Activated CD8-positive, alpha-beta memory T cell treated with anti-CD3 and anti-CD28 coated beads, Interleukin-2, amount 10 ng/mL, durations not matched to agents 7 days and 5 days (primary cell): Measurements from ENCODE around the gene OR1K1. TPM values are rescaled to one million over a fixed set of nuclear protein-coding genes. Genes with fewer than 3 reads are reported as not detected.
"Not testable (repeated sequence)": the region's sequence is repeated elsewhere in the genome, so short reads cannot be mapped to it uniquely, and the experiment has no call there.

ENCODE experiments used
- ATAC-seq: fragments of 150-1000 bp; cut with Tn5 transposase; one replicate; pipeline ENCODE4 v1.10.0; 2021; ENCODE audit warnings: moderate library complexity
- CTCF ChIA-PET: fragments of 350-600 bp; sonication (Branson Sonifier 250); formaldehyde crosslinking; loops from one replicate; lab custom pipeline; 2021; ENCODE audit warnings: antibody characterized with exemption; lab: Charles Lee
- DNase-seq: peaks from one replicate; pipeline ENCODE4 v3.0.0-alpha.2; 2020
- H3K27ac Mint-ChIP-seq: one replicate; pipeline ENCODE4 v1.8.0; 2021; ENCODE audit warnings: mild to moderate bottlenecking, mixed read lengths
- H3K27me3 Mint-ChIP-seq: one replicate; pipeline ENCODE4 v1.8.0; 2021; ENCODE audit warnings: mixed read lengths
- H3K36me3 Mint-ChIP-seq: one replicate; pipeline ENCODE4 v1.8.0; 2021; ENCODE audit warnings: mild to moderate bottlenecking, mixed read lengths
- H3K4me1 Mint-ChIP-seq: one replicate; pipeline ENCODE4 v1.8.0; 2021; ENCODE audit warnings: mixed read lengths
- H3K4me3 Mint-ChIP-seq: one replicate; pipeline ENCODE4 v1.8.0; 2021; ENCODE audit warnings: mild to moderate bottlenecking, moderate library complexity, mixed read lengths
- H3K9me3 Mint-ChIP-seq: one replicate; pipeline ENCODE4 v1.8.0; 2022; ENCODE audit warnings: low read depth, mixed read lengths
- total RNA-seq, 2 experiments: library from RNA; stranded (reverse); gene quantifications; one replicate each; pipeline ENCODE4 v1.2.3, GENCODE V29; 2021

The OR1K1 gene
- total RNA-seq, 2 experiments from 2014 or later, result not detected

DNA sequence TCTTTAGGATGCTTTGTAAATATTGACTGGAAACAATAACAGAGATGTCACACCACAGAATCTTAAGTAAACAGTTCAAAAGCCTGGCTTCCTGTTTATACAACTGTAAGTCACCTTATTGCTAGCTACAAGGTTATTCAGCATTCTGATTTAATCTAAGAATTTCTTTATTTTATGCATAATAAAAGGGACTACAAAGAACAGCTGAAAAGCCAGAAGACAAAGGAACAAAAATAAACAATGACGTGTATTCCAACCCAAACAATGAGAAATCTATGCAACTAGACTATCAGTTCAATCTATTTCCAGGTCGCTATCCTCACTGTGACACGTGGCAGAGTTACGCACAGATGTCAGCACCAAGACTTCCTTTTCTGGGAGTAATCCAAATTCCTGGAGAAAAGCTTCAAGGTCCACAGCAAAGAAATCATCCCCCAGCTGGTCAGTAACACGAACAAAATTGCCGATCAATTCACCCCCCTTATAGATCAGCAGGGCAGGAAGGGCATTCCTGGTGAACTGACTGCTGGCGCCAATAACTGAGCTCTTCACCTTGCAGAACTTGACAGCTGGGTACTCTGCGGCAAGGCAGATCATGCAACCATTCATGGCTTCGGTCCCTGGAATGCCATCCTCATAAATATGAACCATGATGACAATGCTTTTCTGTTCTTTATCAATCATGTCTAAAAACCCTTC lies 20.0 kb downstream of the OR1K1 start:
- DNase-seq, result no peak
- peaks cover 23% of the 10 kb centered on the region for H3K4me1 Mint-ChIP-seq

DNA sequence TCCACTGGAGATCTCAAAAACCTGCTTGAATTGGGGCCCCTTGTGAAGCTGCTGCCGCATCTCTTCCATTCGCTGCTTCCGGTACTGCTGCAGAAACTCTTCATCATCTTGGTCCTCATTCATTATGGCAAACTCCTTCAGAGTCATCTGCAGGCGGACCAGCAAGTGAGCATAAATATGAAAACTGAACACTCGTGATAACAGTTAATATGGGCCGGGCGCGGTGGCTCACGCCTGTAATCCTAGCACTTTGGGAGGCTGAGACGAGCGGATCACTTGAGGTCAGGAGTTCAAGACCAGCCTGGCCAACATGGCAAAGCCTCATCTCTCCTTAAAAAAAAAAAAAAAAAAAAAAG lies 20.5 kb downstream of the OR1K1 start:
- H3K36me3 Mint-ChIP-seq, result peaks cover 35% of the 10 kb centered on the region
- CTCF ChIA-PET, result interaction anchor here (1.0 to 1.3 kb wide), 3 partner anchors 8 to 499 kb away, joined by 3 to 5 read pairs (median 5); partner anchors contain the start of gene PDCL
- H3K9me3 Mint-ChIP-seq, result no peaks in the 10 kb centered on the region
- H3K27me3 Mint-ChIP-seq, result no peaks in the 10 kb centered on the region
- H3K27ac Mint-ChIP-seq, result no peak overlapping the region
- no peak for DNase-seq
- no peak overlapping the region for H3K4me3 Mint-ChIP-seq
- no peak for ATAC-seq
- H3K4me1 Mint-ChIP-seq, result peaks cover 25% of the 10 kb centered on the region

More for the DNA sequence above, 20.0 kb downstream of the OR1K1 start:
- H3K27me3 Mint-ChIP-seq, result no peaks in the 10 kb centered on the region
- no peak overlapping the region for H3K4me3 Mint-ChIP-seq
- H3K27ac Mint-ChIP-seq, result no peak overlapping the region
- CTCF ChIA-PET, result interaction anchor here (0.9 to 1.3 kb wide), 3 partner anchors 8 to 499 kb away, joined by 3 to 5 read pairs (median 5); partner anchors contain the start of gene PDCL
- ATAC-seq, result no peak
- H3K36me3 Mint-ChIP-seq, result peaks cover 36% of the 10 kb centered on the region
- no peaks in the 10 kb centered on the region for H3K9me3 Mint-ChIP-seq

DNA sequence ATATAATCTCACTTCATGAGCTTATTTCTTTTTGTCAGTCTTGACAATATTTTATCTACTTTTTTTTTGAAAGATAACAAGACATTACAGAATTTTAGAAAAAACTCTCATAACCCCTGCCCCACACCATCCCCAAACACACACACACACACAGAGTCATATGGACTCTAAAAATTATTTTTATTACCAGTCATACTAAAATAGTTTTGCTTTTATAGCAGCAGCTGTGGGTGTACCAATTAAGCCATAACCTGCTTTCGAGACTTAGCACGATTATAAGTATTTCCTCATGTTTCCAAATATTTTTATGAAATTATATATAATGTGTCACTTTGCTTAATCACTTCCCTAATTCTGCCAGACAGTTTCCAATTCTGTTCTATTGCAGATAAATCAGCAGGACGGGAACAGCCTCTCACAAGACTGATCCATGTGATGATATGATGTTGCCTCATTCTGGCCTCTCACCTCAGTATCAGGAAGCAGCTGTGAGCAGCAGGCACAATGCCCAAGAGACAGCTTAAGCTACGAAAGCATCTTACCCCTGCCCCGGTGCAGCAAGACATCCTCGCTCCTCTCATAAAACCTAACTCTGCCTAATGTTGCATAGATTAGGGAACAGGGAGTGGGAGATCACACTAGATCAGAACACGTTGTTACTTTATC lies 21.5 kb downstream of the OR1K1 start:
- Mint-ChIP-seq H3K9me3 (no peaks in the 10 kb centered on the region), H3K4me3 (no peak overlapping the region), H3K27ac (no peak overlapping the region), H3K27me3 (no peaks in the 10 kb centered on the region), H3K4me1 (peaks cover 25% of the 10 kb centered on the region), H3K36me3 (peaks cover 36% of the 10 kb centered on the region)
- CTCF ChIA-PET, result interaction anchor here (1.0 kb wide), 2 partner anchors 10 to 500 kb away, joined by 3 to 5 read pairs; no protein-coding TSS in a partner anchor
- ATAC-seq (no peak), DNase-seq (no peak)

DNA sequence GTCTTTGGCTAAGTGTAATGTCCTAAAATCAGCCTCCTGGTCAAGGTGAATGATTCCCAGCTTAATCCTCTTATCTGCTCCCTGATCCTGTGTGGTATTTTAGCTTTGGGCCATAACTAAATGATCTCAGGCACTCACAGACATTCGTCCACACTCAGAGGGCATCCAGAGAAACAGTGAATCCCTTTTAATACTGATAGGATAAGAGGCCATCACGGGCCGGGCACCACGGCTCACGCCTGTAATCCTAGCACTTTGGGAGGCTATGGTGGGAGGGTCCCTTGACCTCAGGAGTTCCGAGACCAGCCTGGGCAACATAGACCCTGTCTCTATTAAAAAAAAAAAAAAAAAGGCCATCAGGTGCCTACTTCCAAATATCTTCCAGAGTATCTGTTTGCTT lies 22.1 kb downstream of the OR1K1 start:
- DNase-seq (no peak), ATAC-seq (no peak)
- CTCF ChIA-PET, result interaction anchor here (1.8 kb wide), 1 partner anchor 11 kb away, joined by 6 read pairs; no protein-coding TSS in a partner anchor
- no peaks in the 10 kb centered on the region for H3K9me3 Mint-ChIP-seq
- no peak overlapping the region for H3K27ac Mint-ChIP-seq
- H3K4me1 Mint-ChIP-seq, result peaks cover 25% of the 10 kb centered on the region
- no peaks in the 10 kb centered on the region for H3K27me3 Mint-ChIP-seq
- H3K4me3 Mint-ChIP-seq, result no peak overlapping the region
- peaks cover 34% of the 10 kb centered on the region for H3K36me3 Mint-ChIP-seq

DNA sequence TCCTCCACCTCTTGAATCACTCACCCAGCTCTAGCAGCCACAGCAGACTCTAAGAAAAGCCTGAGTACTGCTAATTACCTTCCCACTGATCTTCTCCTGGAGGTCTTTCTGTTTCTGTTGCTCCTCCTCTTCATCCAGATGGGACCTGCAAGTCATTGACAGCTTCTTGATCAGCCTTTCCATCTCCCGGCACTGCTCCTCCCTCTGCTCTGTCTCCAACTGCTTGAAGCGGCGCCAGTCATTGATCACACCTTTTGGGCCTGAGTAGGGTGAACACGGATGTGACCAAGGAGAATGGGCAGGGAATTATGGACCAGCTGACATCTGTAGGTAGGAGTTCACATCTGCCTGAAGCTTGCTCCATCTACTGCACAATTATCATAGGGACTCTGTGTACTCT lies 23.0 kb downstream of the OR1K1 start:
- Mint-ChIP-seq H3K27me3 (no peaks in the 10 kb centered on the region), H3K4me1 (peaks cover 32% of the 10 kb centered on the region), H3K9me3 (no peaks in the 10 kb centered on the region), H3K27ac (no peak overlapping the region), H3K4me3 (no peak overlapping the region), H3K36me3 (peaks cover 31% of the 10 kb centered on the region)
- CTCF ChIA-PET, result interaction anchor here (1.7 to 1.8 kb wide), 2 partner anchors 12 to 15 kb away, joined by 3 to 6 read pairs; no protein-coding TSS in a partner anchor
- no peak for DNase-seq
- no peak for ATAC-seq

DNA sequence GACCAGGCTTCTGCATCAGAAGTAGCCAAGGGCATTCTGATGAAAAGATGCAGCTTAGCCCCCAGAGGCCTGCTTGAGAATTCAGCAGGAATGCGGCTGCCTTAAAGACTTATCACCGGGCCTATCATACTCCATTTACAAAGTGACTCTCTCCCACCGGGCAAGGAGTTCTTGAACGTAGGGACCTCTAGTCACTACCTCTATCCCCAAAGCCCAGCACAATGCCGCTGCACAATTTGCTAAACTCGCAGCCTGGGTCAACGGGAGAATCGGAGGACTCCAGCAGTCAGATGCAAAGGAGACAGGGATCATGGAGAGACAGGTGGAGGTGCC lies 27.8 kb downstream of the OR1K1 start:
- CTCF ChIA-PET, result interaction anchor here (1.2 to 2.0 kb wide), 6 partner anchors 8 to 75 kb away, joined by 4 to 8 read pairs (median 5); no protein-coding TSS in a partner anchor
- peak; percentile 2 for ATAC-seq
- no peaks in the 10 kb centered on the region for H3K9me3 Mint-ChIP-seq
- H3K4me1 Mint-ChIP-seq, result peaks cover 39% of the 10 kb centered on the region
- peaks cover 14% of the 10 kb centered on the region for H3K36me3 Mint-ChIP-seq
- peak overlapping the region; percentile 93 for H3K27ac Mint-ChIP-seq
- DNase-seq, result no peak
- no peaks in the 10 kb centered on the region for H3K27me3 Mint-ChIP-seq
- peak overlapping the region; percentile 99 for H3K4me3 Mint-ChIP-seq

DNA sequence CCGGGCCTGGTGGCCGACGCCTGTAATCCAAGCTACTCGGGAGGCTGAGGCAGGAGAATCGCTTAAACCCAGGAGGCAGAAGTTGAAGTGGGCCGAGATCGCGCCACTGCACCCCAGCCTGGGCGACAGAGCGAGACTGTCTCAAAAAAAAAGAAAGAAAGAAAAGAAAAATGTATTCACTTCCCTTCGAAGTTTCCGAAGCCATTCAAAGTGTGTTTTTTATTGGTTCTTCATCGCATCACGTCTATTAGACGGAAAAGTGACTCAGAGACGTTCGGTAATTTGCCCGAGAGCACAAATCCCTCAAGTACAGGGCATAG lies 29.0 kb downstream of the OR1K1 start:
- H3K9me3 Mint-ChIP-seq, result not testable (repeated sequence)
- CTCF ChIA-PET, result interaction anchor here (0.9 to 1.7 kb wide), 4 partner anchors 9 to 366 kb away, joined by 3 to 8 read pairs (median 5); no protein-coding TSS in a partner anchor
- peaks cover 14% of the 10 kb centered on the region for H3K36me3 Mint-ChIP-seq

DNA sequence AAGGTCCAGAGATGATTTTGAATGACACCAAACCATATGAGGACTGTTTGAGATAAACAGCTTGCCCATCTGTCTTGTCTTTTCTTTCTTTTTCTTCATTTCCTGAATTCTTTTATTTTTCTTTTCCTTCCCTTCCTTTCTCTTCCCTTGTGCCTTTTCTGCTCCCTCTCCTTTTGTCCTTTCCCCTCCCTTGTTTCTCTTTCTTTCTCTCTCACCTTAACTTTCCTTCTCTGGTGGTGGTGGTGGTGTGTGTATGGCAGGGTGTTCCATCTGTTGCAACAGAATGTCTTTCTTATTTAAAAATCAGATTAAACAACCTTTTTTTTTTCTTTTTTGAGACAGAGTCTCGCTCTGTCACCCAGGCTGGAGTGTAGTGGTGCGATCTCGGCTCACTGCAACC lies 32.3 kb downstream of the OR1K1 start:
- Mint-ChIP-seq H3K9me3 (no peaks in the 10 kb centered on the region), H3K27ac (peak overlapping the region; percentile 43), H3K36me3 (no peaks in the 10 kb centered on the region), H3K4me1 (peaks cover 30% of the 10 kb centered on the region), H3K27me3 (no peaks in the 10 kb centered on the region), H3K4me3 (no peak overlapping the region)
- CTCF ChIA-PET, result no interaction called here
- DNase-seq (no peak), ATAC-seq (no peak)

More for the DNA sequence above, 29.0 kb downstream of the OR1K1 start:
- H3K4me3 Mint-ChIP-seq, result peak overlapping the region; percentile 99
- H3K27me3 Mint-ChIP-seq, ATAC-seq, DNase-seq: not testable (repeated sequence)
- H3K4me1 Mint-ChIP-seq, result peaks cover 40% of the 10 kb centered on the region
- peak overlapping the region; percentile 93 for H3K27ac Mint-ChIP-seq

DNA sequence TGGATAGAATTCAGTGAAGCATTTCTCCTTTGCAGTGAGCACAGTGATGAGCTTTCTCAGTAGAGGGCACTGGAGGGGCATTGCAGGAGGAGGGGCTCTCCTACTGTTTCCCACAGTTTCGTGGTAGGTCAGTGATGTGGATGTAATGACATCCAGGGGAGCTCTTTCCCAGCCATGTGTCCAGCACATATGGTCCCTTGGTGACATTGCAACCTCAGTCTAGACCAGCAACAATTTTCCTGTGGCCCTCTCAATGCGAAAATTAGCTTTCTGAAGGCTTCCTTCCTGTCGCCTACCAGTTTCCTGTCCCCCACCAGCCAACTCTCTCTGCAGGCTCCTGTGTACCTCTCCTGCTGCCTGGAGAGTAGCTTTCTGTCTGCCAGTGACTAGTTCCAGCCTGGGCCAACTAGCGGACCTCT lies 35.4 kb downstream of the OR1K1 start:
- CTCF ChIA-PET, result interaction anchor here (0.7 to 1.8 kb wide), 14 partner anchors 10 to 737 kb away, joined by 3 to 11 read pairs (median 3); partner anchors contain the start of gene RC3H2
- no peaks in the 10 kb centered on the region for H3K36me3 Mint-ChIP-seq
- peaks cover 20% of the 10 kb centered on the region for H3K4me1 Mint-ChIP-seq
- peak; percentile 69 for ATAC-seq
- H3K27me3 Mint-ChIP-seq, result no peaks in the 10 kb centered on the region
- no peaks in the 10 kb centered on the region for H3K9me3 Mint-ChIP-seq
- DNase-seq, result peak; percentile 62
- peak overlapping the region; percentile 74 for H3K27ac Mint-ChIP-seq
- H3K4me3 Mint-ChIP-seq, result peak overlapping the region; percentile 54

DNA sequence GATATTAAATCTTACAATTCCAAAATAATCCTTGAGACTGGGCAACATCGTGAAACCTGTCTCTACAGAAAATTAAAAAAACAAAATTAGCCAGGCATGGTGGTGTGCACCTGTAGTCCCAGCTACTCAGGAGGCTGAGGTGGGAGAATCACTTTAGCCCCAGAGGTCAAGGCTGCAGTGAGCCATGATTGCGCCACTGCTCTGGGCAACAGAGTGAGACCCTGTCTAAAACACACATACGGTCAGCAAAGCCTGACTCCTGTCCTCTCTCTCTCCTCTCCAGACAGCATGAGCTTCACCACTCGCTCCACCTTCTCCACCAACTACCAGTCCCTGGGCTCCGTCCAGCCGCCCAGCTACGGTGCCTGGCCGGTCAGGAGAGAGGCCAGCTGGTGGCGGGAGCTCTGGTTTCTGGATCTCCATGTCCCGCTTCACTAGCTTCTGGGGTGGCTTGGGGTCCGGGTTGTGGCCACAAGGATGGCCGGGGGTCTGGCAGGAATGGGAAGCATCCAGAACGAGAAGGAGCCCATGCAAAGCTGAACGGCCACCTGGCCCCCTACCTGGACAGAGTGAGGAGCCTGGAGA lies 37.4 kb downstream of the OR1K1 start:
- ATAC-seq (no peak), DNase-seq (no peak)
- Mint-ChIP-seq H3K9me3 (no peaks in the 10 kb centered on the region), H3K4me1 (peaks cover 17% of the 10 kb centered on the region), H3K4me3 (no peak overlapping the region), H3K27me3 (no peaks in the 10 kb centered on the region), H3K36me3 (no peaks in the 10 kb centered on the region), H3K27ac (no peak overlapping the region)
- CTCF ChIA-PET, result no interaction called here

DNA sequence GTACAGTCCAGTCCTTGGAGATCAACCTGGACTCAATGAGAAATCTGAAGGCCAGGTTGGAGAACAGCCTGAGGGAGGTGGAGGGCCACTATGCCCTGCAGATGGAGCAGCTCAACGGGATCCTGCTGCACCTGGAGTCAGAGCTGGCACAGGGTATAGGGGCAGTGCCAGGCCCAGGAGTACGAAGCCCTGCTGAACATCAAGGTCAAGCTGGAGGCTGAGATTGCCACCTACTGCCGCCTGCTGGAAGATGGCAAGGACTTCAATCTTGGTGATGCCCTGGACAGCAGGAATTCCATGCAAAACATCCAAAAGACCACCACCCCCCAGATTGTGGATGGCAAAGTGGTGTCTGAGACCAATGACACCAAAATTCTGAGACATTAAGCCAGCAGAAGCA lies 38.5 kb downstream of the OR1K1 start:
- H3K27me3 Mint-ChIP-seq, CTCF ChIA-PET, H3K36me3 Mint-ChIP-seq, DNase-seq, ATAC-seq, H3K9me3 Mint-ChIP-seq, H3K27ac Mint-ChIP-seq, H3K4me3 Mint-ChIP-seq: not testable (repeated sequence)
- H3K4me1 Mint-ChIP-seq, result peaks cover 12% of the 10 kb centered on the region

DNA sequence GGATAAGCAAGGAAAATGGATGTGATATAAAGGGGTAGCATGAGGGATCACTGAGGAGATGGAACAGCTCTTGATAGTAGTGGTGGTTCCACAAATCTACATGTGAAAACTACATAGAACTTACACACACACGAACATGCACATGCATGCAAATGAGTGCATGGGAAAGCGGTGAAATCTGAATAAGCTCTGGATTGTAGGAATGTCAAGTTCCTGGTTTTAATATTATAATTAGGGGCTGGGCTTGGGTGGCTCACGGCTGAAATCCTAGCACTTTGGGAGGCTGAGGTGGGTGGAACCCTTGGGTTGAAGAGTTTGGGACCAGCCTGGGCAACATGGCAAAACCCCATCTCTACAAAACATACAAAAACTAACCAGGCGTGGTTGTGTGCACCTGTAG lies 41.6 kb downstream of the OR1K1 start:
- Mint-ChIP-seq H3K36me3 (peaks cover 27% of the 10 kb centered on the region), H3K27ac (no peak overlapping the region), H3K9me3 (no peaks in the 10 kb centered on the region), H3K4me3 (no peak overlapping the region), H3K27me3 (no peaks in the 10 kb centered on the region), H3K4me1 (peaks cover 12% of the 10 kb centered on the region)
- CTCF ChIA-PET, result interaction anchor here (1.5 kb wide), 1 partner anchor 68 kb away, joined by 3 read pairs; no protein-coding TSS in a partner anchor
- ATAC-seq (no peak), DNase-seq (no peak)

DNA sequence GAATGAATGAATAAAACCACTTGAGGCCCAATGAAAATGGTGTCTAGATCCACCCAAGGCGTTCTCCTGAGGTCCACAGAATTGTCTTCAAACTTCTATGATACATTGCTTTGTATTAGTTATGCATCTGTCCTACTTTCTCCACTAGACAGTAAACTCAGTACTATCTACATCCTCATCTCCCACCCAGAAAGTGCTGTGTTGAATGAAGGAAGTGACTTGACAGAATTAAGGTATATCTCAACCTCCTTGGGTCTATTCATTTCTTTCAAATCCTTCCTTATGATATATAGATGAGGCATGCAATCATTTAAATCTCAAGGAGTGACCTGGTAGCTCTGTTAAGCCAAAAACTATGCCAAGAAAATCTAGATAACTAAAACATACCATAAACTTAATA lies 44.2 kb downstream of the OR1K1 start:
- Mint-ChIP-seq H3K9me3 (no peaks in the 10 kb centered on the region), H3K4me3 (no peak overlapping the region), H3K27ac (no peak overlapping the region), H3K27me3 (no peaks in the 10 kb centered on the region), H3K36me3 (peaks cover 38% of the 10 kb centered on the region), H3K4me1 (peaks cover 23% of the 10 kb centered on the region)
- CTCF ChIA-PET, result interaction anchor here (0.6 to 2.3 kb wide), 2 partner anchors 9 to 115 kb away, joined by 3 to 11 read pairs; no protein-coding TSS in a partner anchor
- no peak for ATAC-seq
- no peak for DNase-seq
